Spleen (tissue), 11 donors: Measurements from ENCODE around the gene OR2S2. TPM values are rescaled to one million over a fixed set of nuclear protein-coding genes. Genes with fewer than 3 reads are reported as not detected.

ENCODE experiments used
- DNase-seq: peaks from one replicate; pipeline ENCODE4 v3.0.0-alpha.2; 2020
- H3K27ac ChIP-seq, 8 donors: fragments of 200-600 bp; sonication (generic) in 7 of 8; 1 replicate in 4 of 8; 2 replicates in 4 of 8; pipeline versions ENCODE4 v1.5.0 to v1.8.0; 2016 to 2021; ENCODE audit warnings: inconsistent platforms in 4 of 8, mild to moderate bottlenecking in 4 of 8, moderate library complexity in 1 of 8
- H3K27me3 ChIP-seq, 7 donors: fragments of 200-600 bp; sonication (generic) in 6 of 7; replicated peaks in 1 of 7; 1 replicate in 4 of 7; 2 replicates in 3 of 7; pipeline versions ENCODE4 v1.5.0 to v1.8.0; 2016 to 2021; ENCODE audit warnings: inconsistent platforms in 3 of 7, mild to moderate bottlenecking in 1 of 7
- H3K36me3 ChIP-seq, 6 donors: fragments of 200-600 bp; sonication (generic) in 5 of 6; 1 replicate in 4 of 6; 2 replicates in 2 of 6; pipeline versions ENCODE4 v1.5.0 to v1.8.0; 2016 to 2021; ENCODE audit warnings: inconsistent platforms in 2 of 6
- H3K4me1 ChIP-seq, 6 donors: fragments of 200-600 bp; sonication (generic) in 5 of 6; 1 replicate in 3 of 6; 2 replicates in 3 of 6; pipeline versions ENCODE4 v1.5.0 to v1.8.0; 2016 to 2021; ENCODE audit warnings: inconsistent platforms in 3 of 6
- H3K4me3 ChIP-seq, 8 donors: fragments of 200-600 bp; sonication (generic) in 7 of 8; 1 replicate in 4 of 8; 2 replicates in 4 of 8; pipeline versions ENCODE4 v1.5.0 to v1.8.0; 2016 to 2021; ENCODE audit warnings: inconsistent platforms in 4 of 8, mild to moderate bottlenecking in 4 of 8, moderate library complexity in 2 of 8
- H3K9me3 ChIP-seq, 8 donors: fragments of 200-600 bp; sonication (generic) in 7 of 8; 1 replicate in 4 of 8; 2 replicates in 4 of 8; pipeline versions ENCODE4 v1.5.0 to v1.8.0; 2016 to 2021; ENCODE audit warnings: inconsistent platforms in 4 of 8
- POLR2A ChIP-seq, 3 donors: fragments of 450-650 bp; IDR thresholded peaks; one replicate each; pipeline ENCODE4 v1.5.1; 2017; ENCODE audit warnings: antibody characterized with exemption in 3 of 3, mild to moderate bottlenecking in 1 of 3
- POLR2AphosphoS5 ChIP-seq, 3 donors: sonication (generic); formaldehyde crosslinking; IDR thresholded peaks; one replicate each; pipeline ENCODE4 v1.5.1; 2017; ENCODE audit warnings: antibody characterized with exemption in 3 of 3
- WGBS, 5 donors: extraction: QIAGEN DNeasy Blood & Tissue Kit in 3 of 5; methylation state at CpG; one replicate each; pipeline versions ENCODE4 v1.1.5 to v1.1.7; 2013 to 2018; 5-methylcytosine and 5-hydroxymethylcytosine counted together
- intact Hi-C: fragments of 100-400 bp; cut with DNase I; formaldehyde crosslinking; loops from one replicate; pipeline ENCODE4 v1.15.0; 2023; ENCODE audit warnings: low total_unique reads
- polyA plus RNA-seq, 3 donors: library from polyadenylated mRNA; stranded (reverse); fragments of 200-250 nt; gene quantifications; one replicate each; pipeline ENCODE4 v1.2.1, GENCODE V29; 2013
- total RNA-seq, 7 donors: library from RNA; depleted of rRNA in 3 of 7; stranded (reverse); fragments of >200 nt in 3 of 7; fragmentation: NEBNext Ultra II Directional in 4 of 7; extraction: Animal tissue kit (Norgen Biotek cat#: 25700) in 4 of 7; gene quantifications; one replicate each; pipeline versions ENCODE4 v1.1.0 to v1.2.1, GENCODE V29; 2016 to 2021
- TF ChIP-seq, protein P1 (sequence below), 11 experiments: fragments of 200-600 bp in 7 of 11; fragments of 450-650 bp in 4 of 11; sonication (generic) in 4 of 11; IDR thresholded peaks in 8 of 11; conservative IDR thresholded peaks in 3 of 11; 1 replicate in 7 of 11; 2 replicates in 4 of 11; pipeline versions ENCODE4 v1.4.0 to v1.8.0; 2016 to 2021; ENCODE audit warnings: antibody characterized with exemption in 11 of 11, inconsistent platforms in 4 of 11, mild to moderate bottlenecking in 1 of 11
- donor health status: healthy with polysubstance abuse.
- donor health status: DM: no; HTN: no; CAD: no; lungs with moderate emphysema.
- donor health status: DM: no; HTN: no; CAD: no.
- donor health status: Bipolar disorder and iron deficiency.
- donor health status: healthy.
- donor health status: DM: no; HTN: no; CAD: no.
- donor health status: DM: yes; HTN: yes; CAD: no.

The OR2S2 gene
- total and polyA plus RNA-seq, 10 donors: not detected

DNA sequence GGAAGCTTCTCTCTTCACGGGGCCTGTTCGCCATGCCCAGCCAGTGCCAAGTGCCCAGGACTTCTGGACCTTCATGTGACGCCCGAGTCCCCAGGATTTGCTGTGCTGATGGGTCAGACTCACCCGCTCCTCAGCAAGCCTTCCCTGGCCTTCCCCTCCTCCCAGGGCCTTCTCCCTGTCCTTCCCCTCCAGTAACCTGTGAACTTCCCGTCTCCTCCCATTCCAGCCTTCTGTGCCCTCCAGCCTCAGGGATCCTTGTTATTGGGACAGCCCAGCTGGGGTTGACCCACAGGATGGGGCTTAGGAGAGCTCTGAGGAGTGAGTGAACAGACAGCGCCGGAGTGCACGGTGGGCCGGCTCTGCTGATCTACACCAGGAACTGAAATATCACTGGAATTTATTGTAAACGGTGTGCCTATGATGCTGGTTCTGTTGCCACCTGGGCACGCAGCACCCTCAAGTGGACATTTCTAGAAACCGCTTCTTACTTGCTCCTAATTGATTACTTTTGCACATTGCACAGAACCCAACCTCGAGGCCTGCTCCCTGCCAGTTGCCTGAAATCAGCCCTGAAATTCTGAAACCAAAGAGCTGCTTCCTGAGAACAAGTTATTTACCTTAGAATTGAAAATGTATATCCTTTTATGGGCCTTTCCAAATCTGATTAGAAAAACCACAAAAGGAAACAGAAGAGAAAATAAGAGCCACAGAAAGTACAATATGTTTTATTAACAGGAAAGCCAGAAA is 47.2 kb downstream of the OR2S2 start:
- WGBS, 5 donors: 44 to 52% (median 47%) methylated on average over 12 to 14 of the region's 14 CpGs
- no peaks in the 10 kb centered on the region for H3K36me3 ChIP-seq
- H3K27me3 ChIP-seq: no peaks in the 10 kb centered on the region
- H3K4me3 ChIP-seq: peak overlapping the region in 1 of 8 donors; percentile 4
- H3K4me1 ChIP-seq: peaks cover 46 to 90% (median 66%) of the 10 kb centered on the region in 6 donors
- TF ChIP-seq POLR2A (IDR thresholded peaks at IDR 0.05): no peak
- TF ChIP-seq, protein P1, sequence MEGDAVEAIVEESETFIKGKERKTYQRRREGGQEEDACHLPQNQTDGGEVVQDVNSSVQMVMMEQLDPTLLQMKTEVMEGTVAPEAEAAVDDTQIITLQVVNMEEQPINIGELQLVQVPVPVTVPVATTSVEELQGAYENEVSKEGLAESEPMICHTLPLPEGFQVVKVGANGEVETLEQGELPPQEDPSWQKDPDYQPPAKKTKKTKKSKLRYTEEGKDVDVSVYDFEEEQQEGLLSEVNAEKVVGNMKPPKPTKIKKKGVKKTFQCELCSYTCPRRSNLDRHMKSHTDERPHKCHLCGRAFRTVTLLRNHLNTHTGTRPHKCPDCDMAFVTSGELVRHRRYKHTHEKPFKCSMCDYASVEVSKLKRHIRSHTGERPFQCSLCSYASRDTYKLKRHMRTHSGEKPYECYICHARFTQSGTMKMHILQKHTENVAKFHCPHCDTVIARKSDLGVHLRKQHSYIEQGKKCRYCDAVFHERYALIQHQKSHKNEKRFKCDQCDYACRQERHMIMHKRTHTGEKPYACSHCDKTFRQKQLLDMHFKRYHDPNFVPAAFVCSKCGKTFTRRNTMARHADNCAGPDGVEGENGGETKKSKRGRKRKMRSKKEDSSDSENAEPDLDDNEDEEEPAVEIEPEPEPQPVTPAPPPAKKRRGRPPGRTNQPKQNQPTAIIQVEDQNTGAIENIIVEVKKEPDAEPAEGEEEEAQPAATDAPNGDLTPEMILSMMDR (IDR thresholded peaks at IDR 0.05 in 8 of 11, conservative IDR thresholded peaks at IDR 0.05 in 3 of 11): peak in 8 of 11 experiments; percentile 12 to 52 (median 38)
- peak in 2 of 3 donors; percentile 31 to 36 for TF ChIP-seq POLR2AphosphoS5 (IDR thresholded peaks at IDR 0.05)
- DNase-seq: peak; percentile 80
- peak overlapping the region in 7 of 8 donors; percentile 5 to 82 (median 78) for H3K27ac ChIP-seq
- H3K9me3 ChIP-seq: no peaks in the 10 kb centered on the region
- intact Hi-C loops: no loop called here

DNA sequence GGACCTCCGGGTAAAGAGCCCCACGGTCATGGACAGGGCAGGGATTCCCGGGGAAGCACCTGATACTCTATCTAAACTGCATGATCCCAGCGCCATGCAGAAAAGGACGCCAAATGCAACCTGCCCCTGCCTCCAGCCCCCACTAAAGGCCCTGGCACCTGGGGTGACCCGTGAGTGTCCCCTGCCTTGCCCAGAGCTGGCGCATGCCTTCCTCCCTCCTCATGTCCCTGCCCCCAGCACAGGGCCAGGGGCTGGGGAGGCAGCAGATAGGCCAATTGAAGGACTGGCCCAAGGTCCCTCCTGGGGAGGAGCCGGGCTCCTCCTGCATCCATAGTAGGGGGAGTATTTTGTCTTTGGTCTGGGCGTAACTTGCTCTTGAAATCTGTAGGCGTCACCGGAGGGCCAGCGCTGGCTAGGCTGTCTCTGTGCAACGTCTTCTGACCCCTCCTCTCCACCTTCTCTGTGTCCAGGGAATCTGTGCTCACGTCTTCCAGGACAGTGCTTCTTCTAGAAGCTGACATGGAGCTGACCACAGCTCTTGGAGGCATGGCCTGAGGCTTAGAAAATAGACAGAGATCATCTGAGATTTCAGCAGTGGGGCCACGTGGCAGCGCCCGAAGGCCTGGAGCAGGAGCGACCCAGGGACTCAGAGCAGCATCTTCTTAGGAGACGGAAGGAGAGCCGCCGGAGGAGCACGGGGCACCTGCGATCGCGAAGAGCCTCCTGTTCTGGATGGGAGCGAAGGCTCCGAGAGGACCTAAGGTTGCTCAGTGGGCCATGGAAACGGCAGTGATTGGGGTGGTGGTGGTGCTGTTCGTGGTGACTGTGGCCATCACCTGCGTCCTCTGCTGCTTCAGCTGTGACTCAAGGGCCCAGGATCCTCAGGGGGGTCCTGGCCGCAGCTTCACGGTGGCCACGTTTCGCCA is 48.0 kb downstream of the OR2S2 start:
- H3K4me1 ChIP-seq: peaks cover 51 to 90% (median 73%) of the 10 kb centered on the region in 6 donors
- no peak for DNase-seq
- no peaks in the 10 kb centered on the region for H3K27me3 ChIP-seq
- WGBS, 5 donors: 77 to 90% (median 82%) methylated on average over 32 to 34 of the region's 34 CpGs
- intact Hi-C loops: loop anchor here (10.0 kb wide), 1 partner anchor 115 kb away; no protein-coding TSS in a partner anchor
- no peaks in the 10 kb centered on the region for H3K9me3 ChIP-seq
- peak overlapping the region in 1 of 8 donors; percentile 4 for H3K4me3 ChIP-seq
- peak overlapping the region in 7 of 8 donors; percentile 5 to 82 (median 78) for H3K27ac ChIP-seq
- peak in 2 of 3 donors; percentile 36 to 52 for TF ChIP-seq POLR2AphosphoS5 (IDR thresholded peaks at IDR 0.05)
- TF ChIP-seq, protein P1 (IDR thresholded peaks at IDR 0.05 in 8 of 11, conservative IDR thresholded peaks at IDR 0.05 in 3 of 11): no peak
- no peaks in the 10 kb centered on the region for H3K36me3 ChIP-seq

DNA sequence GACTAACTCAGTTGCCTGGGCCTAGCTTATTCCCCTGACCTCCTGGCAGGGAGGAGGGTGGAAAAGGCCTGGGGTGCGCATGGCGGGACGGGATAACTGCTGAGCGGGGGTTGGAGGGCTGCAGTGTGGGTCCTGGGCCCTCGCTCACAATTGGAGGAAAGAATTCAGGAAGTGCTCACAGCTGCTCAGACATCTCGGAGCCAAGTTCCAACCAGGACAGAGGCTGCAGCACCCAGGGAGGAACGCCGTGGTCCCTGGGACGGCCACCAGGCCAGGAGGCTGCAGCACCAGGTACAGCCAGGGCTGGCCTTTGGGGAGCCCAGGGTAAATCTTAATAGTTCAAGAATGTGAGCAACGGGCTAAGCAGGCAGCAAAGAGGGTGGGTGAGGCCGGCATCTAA is 48.7 kb downstream of the OR2S2 start, which contains the start of gene SPAAR:
Gene SPAAR (plus strand): TSS at position 217 of the 400 bp plus-strand sequence. CDS start 974 bp downstream, outside the sequence.
- no peak within 1 kb of the TSS for H3K4me3 ChIP-seq
- H3K27me3 ChIP-seq: no peaks in the 10 kb centered on the region
- peaks cover 52 to 90% (median 80%) of the 10 kb centered on the region in 6 donors for H3K4me1 ChIP-seq
- 63 to 85% (median 81%) methylated on average over 11 of the region's 11 CpGs for WGBS, 5 donors
- no peaks in the 10 kb centered on the region for H3K9me3 ChIP-seq
- H3K36me3 ChIP-seq: no peaks in the 10 kb centered on the region
- TF ChIP-seq POLR2A (IDR thresholded peaks at IDR 0.05) (no peak), POLR2AphosphoS5 (IDR thresholded peaks at IDR 0.05) (no peak)
- TF ChIP-seq, protein P1 (IDR thresholded peaks at IDR 0.05 in 8 of 11, conservative IDR thresholded peaks at IDR 0.05 in 3 of 11): no peak
- no peak for DNase-seq
- peak within 1 kb of the TSS; percentile 60 to 82 (median 78) for H3K27ac ChIP-seq
- intact Hi-C loops: loop anchor here (10.0 kb wide), 1 partner anchor 116 kb away; no protein-coding TSS in a partner anchor
